ENCODE data around the gene ACAA1.

ACAA1 gene

GRCh38 chr3:38133557-38134405 is 3.1 kb downstream of the ACAA1 start:
- DNase-seq, result no peak

- no peak for DNase-seq
Observed at GRCh38 chr3:38133209-38133556, 3.7 kb downstream of the ACAA1 start.

GRCh38 chr3:38131621-38132369 is 5.1 kb downstream of the ACAA1 start:
- DNase-seq, result no peak

- no peak for DNase-seq
Observed at GRCh38 chr3:38130631-38131065, 6.3 kb downstream of the ACAA1 start.

- no peak for DNase-seq
Observed at GRCh38 chr3:38129058-38129457, 7.9 kb downstream of the ACAA1 start.

- DNase-seq, result no peak
Observed at GRCh38 chr3:38128303-38128655, 8.6 kb downstream of the ACAA1 start.

- no peak for DNase-seq
Observed at GRCh38 chr3:38127611-38128302, 9.2 kb downstream of the ACAA1 start.

- no peak for DNase-seq
Observed at GRCh38 chr3:38126121-38126892, 10.6 kb downstream of the ACAA1 start.

GRCh38 chr3:38125305-38126120 is 11.4 kb downstream of the ACAA1 start:
- no peak for DNase-seq

- no peak for DNase-seq
Observed at GRCh38 chr3:38124324-38125122, 12.4 kb downstream of the ACAA1 start.

GRCh38 chr3:38122712-38123290 is 14.1 kb downstream of the ACAA1 start:
- DNase-seq, result no peak

- no peak for DNase-seq
Observed at GRCh38 chr3:38121832-38122461, 15.0 kb downstream of the ACAA1 start.

GRCh38 chr3:38121451-38121831 is 15.5 kb downstream of the ACAA1 start:
- DNase-seq, result no peak

- no peak for DNase-seq
Observed at GRCh38 chr3:38120693-38121450, 16.1 kb downstream of the ACAA1 start.

GRCh38 chr3:38119821-38120692 is 16.9 kb downstream of the ACAA1 start:
- no peak for DNase-seq

- DNase-seq, result no peak
Observed at GRCh38 chr3:38119248-38119544, 17.7 kb downstream of the ACAA1 start.

GRCh38 chr3:38118421-38119247 is 18.3 kb downstream of the ACAA1 start:
- DNase-seq, result no peak

All from activated T-cell treated with anti-CD3 and anti-CD28 coated beads for 4 hours (primary cell).